WTC11 (cell line): ENCODE data around the gene SLC41A1. TPM values are rescaled to one million over a fixed set of nuclear protein-coding genes. Genes with fewer than 3 reads are reported as not detected.

Source experiments
- ATAC-seq: fragments of 200-7000 bp; cut with Tn5 transposase; 2 replicates; pipeline ENCODE4 v1.10.0; 2021; ENCODE audit warnings: mild to moderate bottlenecking, moderate library complexity
- CTCF ChIA-PET: fragments of 300-600 bp; sonication (Branson Sonifier 250); formaldehyde crosslinking; loops from one replicate; lab custom pipeline; 2021; ENCODE audit warnings: antibody characterized with exemption; lab: Charles Lee
- POLR2A ChIA-PET: fragments of 350-600 bp; sonication (Branson Sonifier 250); formaldehyde crosslinking; loops from one replicate; lab custom pipeline; 2021; ENCODE audit warnings: antibody characterized with exemption; lab: Charles Lee
- DNase-seq: peaks from one replicate; pipeline ENCODE4 v3.0.0; 2021; ENCODE audit warnings: low spot score
- H3K27ac Mint-ChIP-seq: 2 replicates; pipeline ENCODE4 v1.8.0; 2021; ENCODE audit warnings: mixed read lengths
- H3K27me3 Mint-ChIP-seq: 2 replicates; pipeline ENCODE4 v1.8.0; 2021; ENCODE audit warnings: low read depth, mild to moderate bottlenecking, moderate library complexity, mixed read lengths
- H3K36me3 Mint-ChIP-seq: 2 replicates; pipeline ENCODE4 v1.8.0; 2021; ENCODE audit warnings: mixed read lengths
- H3K4me1 Mint-ChIP-seq: 2 replicates; pipeline ENCODE4 v1.8.0; 2022; ENCODE audit warnings: mixed read lengths
- H3K4me3 Mint-ChIP-seq: 2 replicates; pipeline ENCODE4 v1.8.0; 2021; ENCODE audit warnings: mild to moderate bottlenecking, moderate library complexity, mixed read lengths
- H3K9me3 Mint-ChIP-seq: 2 replicates; pipeline ENCODE4 v1.8.0; 2021; ENCODE audit warnings: mixed read lengths
- CBFB ChIP-seq: sonication (generic); formaldehyde crosslinking; IDR thresholded peaks from 2 replicates; pipeline ENCODE4 v1.8.1; 2022; ENCODE audit warnings: mild to moderate bottlenecking, low read depth, missing genetic modification reagents
- ELF4 ChIP-seq: sonication (generic); formaldehyde crosslinking; IDR thresholded peaks from 2 replicates; pipeline ENCODE4 v1.8.1; 2022; ENCODE audit warnings: low read depth, mild to moderate bottlenecking, moderate library complexity, missing genetic modification reagents
- GABPB1 ChIP-seq: sonication (generic); formaldehyde crosslinking; IDR thresholded peaks from 2 replicates; pipeline ENCODE4 v1.8.1; 2023; ENCODE audit warnings: mild to moderate bottlenecking, missing genetic modification reagents
- JUN ChIP-seq: sonication (generic); formaldehyde crosslinking; IDR thresholded peaks from 2 replicates; pipeline ENCODE4 v1.8.0; 2023; ENCODE audit warnings: mild to moderate bottlenecking, missing genetic modification reagents
- MYBL2 ChIP-seq: sonication (generic); formaldehyde crosslinking; IDR thresholded peaks from 2 replicates; pipeline ENCODE4 v1.8.1; 2023; ENCODE audit warnings: mild to moderate bottlenecking, moderate library complexity, missing genetic modification reagents
- NFE2L1 ChIP-seq: sonication (generic); formaldehyde crosslinking; IDR thresholded peaks from 2 replicates; pipeline ENCODE4 v1.8.1; 2023; ENCODE audit warnings: missing genetic modification reagents
- NR1H2 ChIP-seq: sonication (generic); formaldehyde crosslinking; IDR thresholded peaks from 2 replicates; pipeline ENCODE4 v1.9.0; 2021; ENCODE audit warnings: mild to moderate bottlenecking, moderate library complexity, missing genetic modification reagents
- PRRX2 ChIP-seq: fragments of 250-450 bp; sonication (Bioruptor Pico); IDR thresholded peaks from 2 replicates; pipeline ENCODE4 v1.8.0; 2021; ENCODE audit warnings: mild to moderate bottlenecking
- SMAD3 ChIP-seq: sonication (generic); formaldehyde crosslinking; IDR thresholded peaks from 2 replicates; pipeline ENCODE4 v1.8.0; 2022; ENCODE audit warnings: missing genetic modification reagents, mild to moderate bottlenecking, borderline replicate concordance
- TEAD1 ChIP-seq: sonication (generic); formaldehyde crosslinking; IDR thresholded peaks from 2 replicates; pipeline ENCODE4 v1.8.0; 2022; ENCODE audit warnings: mild to moderate bottlenecking, missing genetic modification reagents
- TEAD4 ChIP-seq: sonication (generic); formaldehyde crosslinking; IDR thresholded peaks from 2 replicates; pipeline ENCODE4 v1.8.0; 2022; ENCODE audit warnings: mild to moderate bottlenecking, missing genetic modification reagents
- TP53 ChIP-seq: sonication (generic); formaldehyde crosslinking; IDR thresholded peaks from 2 replicates; pipeline ENCODE4 v1.8.1; 2023; ENCODE audit warnings: mild to moderate bottlenecking, missing genetic modification reagents
- ZNF396 ChIP-seq: fragments of 250-450 bp; sonication (Bioruptor Pico); IDR thresholded peaks from 2 replicates; pipeline ENCODE4 v1.8.0; 2021; ENCODE audit warnings: mild to moderate bottlenecking, moderate library complexity, borderline replicate concordance
- ZNF416 ChIP-seq: fragments of 250-450 bp; sonication (Bioruptor Pico); IDR thresholded peaks from 2 replicates; pipeline ENCODE4 v1.9.0; 2021; ENCODE audit warnings: mild to moderate bottlenecking, inconsistent platforms
- ZNF423 ChIP-seq: fragments of 250-450 bp; sonication (Bioruptor Pico); IDR thresholded peaks from 2 replicates; pipeline ENCODE4 v2.1.2; 2022; ENCODE audit warnings: mild to moderate bottlenecking, moderate library complexity
- total RNA-seq: library from RNA; stranded (reverse); gene quantifications from 3 replicates; pipeline ENCODE4 v1.2.3, GENCODE V29; 2021
- TF ChIP-seq, protein P1 (sequence below): sonication (generic); formaldehyde crosslinking; IDR thresholded peaks from 2 replicates; pipeline ENCODE4 v1.8.1; 2023; ENCODE audit warnings: mild to moderate bottlenecking, missing genetic modification reagents
- TF ChIP-seq, protein P2 (sequence below): sonication (generic); formaldehyde crosslinking; IDR thresholded peaks from 2 replicates; pipeline ENCODE4 v1.8.1; 2023; ENCODE audit warnings: mild to moderate bottlenecking, missing genetic modification reagents, moderate library complexity
- TF ChIP-seq, protein P3 (sequence below): sonication (generic); formaldehyde crosslinking; IDR thresholded peaks from 2 replicates; pipeline ENCODE4 v1.8.1; 2023; ENCODE audit warnings: mild to moderate bottlenecking, missing genetic modification reagents, borderline replicate concordance
- TF ChIP-seq, protein P4 (sequence below): fragments of 250-450 bp; sonication (Bioruptor Pico); IDR thresholded peaks from 2 replicates; pipeline ENCODE4 v2.1.2; 2022; ENCODE audit warnings: mild to moderate bottlenecking, moderate library complexity
- TF ChIP-seq, protein P5 (sequence below): sonication (generic); formaldehyde crosslinking; IDR thresholded peaks from 2 replicates; pipeline ENCODE4 v1.8.1; 2023; ENCODE audit warnings: mild to moderate bottlenecking, missing genetic modification reagents
- TF ChIP-seq, protein P6 (sequence below): fragments of 250-450 bp; sonication (Bioruptor Pico); IDR thresholded peaks from 2 replicates; pipeline ENCODE4 v1.9.0; 2021; ENCODE audit warnings: mild to moderate bottlenecking

Gene SLC41A1
- total RNA-seq, 1 experiment from 2014 or later, result 32.8 TPM

DNA sequence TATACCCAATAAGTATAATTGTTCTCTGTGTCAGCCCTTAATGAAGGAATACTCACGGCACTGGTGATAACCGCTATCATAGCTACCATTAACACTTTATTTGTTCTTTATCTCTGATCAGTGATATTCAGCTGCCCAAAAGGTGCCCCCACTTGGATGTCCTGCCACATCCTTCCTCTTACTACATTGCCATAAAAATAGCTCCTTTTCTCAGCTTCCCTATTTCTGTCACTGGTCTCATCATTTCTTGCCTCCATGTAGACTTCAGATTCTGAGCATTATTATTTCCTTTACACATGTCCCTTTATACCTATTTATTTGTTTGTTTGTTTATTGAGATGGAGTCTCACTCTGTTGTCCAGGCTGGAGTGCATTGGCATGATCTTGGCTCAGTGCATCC lies 35.0 kb downstream of the SLC41A1 start (continued):
- TF ChIP-seq, protein P1, sequence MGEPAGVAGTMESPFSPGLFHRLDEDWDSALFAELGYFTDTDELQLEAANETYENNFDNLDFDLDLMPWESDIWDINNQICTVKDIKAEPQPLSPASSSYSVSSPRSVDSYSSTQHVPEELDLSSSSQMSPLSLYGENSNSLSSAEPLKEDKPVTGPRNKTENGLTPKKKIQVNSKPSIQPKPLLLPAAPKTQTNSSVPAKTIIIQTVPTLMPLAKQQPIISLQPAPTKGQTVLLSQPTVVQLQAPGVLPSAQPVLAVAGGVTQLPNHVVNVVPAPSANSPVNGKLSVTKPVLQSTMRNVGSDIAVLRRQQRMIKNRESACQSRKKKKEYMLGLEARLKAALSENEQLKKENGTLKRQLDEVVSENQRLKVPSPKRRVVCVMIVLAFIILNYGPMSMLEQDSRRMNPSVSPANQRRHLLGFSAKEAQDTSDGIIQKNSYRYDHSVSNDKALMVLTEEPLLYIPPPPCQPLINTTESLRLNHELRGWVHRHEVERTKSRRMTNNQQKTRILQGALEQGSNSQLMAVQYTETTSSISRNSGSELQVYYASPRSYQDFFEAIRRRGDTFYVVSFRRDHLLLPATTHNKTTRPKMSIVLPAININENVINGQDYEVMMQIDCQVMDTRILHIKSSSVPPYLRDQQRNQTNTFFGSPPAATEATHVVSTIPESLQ (CRISPR knock-in tag), result no peak
- TF ChIP-seq TEAD4 (CRISPR knock-in tag) (no peak), SMAD3 (CRISPR knock-in tag) (no peak), ZNF416 (no peak), JUN (no peak)
- TF ChIP-seq, protein P2, sequence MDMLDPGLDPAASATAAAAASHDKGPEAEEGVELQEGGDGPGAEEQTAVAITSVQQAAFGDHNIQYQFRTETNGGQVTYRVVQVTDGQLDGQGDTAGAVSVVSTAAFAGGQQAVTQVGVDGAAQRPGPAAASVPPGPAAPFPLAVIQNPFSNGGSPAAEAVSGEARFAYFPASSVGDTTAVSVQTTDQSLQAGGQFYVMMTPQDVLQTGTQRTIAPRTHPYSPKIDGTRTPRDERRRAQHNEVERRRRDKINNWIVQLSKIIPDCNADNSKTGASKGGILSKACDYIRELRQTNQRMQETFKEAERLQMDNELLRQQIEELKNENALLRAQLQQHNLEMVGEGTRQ (CRISPR knock-in tag), result no peak
- TF ChIP-seq, protein P3, sequence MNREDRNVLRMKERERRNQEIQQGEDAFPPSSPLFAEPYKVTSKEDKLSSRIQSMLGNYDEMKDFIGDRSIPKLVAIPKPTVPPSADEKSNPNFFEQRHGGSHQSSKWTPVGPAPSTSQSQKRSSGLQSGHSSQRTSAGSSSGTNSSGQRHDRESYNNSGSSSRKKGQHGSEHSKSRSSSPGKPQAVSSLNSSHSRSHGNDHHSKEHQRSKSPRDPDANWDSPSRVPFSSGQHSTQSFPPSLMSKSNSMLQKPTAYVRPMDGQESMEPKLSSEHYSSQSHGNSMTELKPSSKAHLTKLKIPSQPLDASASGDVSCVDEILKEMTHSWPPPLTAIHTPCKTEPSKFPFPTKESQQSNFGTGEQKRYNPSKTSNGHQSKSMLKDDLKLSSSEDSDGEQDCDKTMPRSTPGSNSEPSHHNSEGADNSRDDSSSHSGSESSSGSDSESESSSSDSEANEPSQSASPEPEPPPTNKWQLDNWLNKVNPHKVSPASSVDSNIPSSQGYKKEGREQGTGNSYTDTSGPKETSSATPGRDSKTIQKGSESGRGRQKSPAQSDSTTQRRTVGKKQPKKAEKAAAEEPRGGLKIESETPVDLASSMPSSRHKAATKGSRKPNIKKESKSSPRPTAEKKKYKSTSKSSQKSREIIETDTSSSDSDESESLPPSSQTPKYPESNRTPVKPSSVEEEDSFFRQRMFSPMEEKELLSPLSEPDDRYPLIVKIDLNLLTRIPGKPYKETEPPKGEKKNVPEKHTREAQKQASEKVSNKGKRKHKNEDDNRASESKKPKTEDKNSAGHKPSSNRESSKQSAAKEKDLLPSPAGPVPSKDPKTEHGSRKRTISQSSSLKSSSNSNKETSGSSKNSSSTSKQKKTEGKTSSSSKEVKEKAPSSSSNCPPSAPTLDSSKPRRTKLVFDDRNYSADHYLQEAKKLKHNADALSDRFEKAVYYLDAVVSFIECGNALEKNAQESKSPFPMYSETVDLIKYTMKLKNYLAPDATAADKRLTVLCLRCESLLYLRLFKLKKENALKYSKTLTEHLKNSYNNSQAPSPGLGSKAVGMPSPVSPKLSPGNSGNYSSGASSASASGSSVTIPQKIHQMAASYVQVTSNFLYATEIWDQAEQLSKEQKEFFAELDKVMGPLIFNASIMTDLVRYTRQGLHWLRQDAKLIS (CRISPR knock-in tag), result no peak

DNA sequence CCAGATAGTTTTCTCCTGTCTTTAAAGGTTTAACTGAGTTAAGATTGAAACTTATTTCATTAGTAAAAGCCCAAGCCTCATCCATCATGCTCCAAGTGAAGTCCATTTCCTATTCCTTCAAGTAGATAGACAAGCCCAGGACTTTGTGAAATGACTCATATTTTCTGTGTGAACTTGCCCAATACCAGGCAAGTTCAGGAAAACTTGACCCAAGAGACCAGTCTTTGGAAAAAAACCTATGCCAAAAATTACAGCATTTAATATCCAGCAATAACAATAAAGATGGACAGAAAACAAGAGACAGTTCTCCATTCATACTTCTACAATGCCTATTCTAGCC lies 37.3 kb downstream of the SLC41A1 start:
- H3K4me3 Mint-ChIP-seq, result peak overlapping the region; percentile 86
- H3K27ac Mint-ChIP-seq, result no peak overlapping the region
- H3K4me1 Mint-ChIP-seq, result peaks cover 13% of the 10 kb centered on the region
- ATAC-seq (no peak), DNase-seq (no peak)
- POLR2A ChIA-PET, result interaction anchor here (2.0 kb wide), 1 partner anchor 26 kb away, joined by 6 read pairs; the partner anchor contains the start of gene NUCKS1
- peaks cover 4% of the 10 kb centered on the region; the same call in 1 of the 2 replicates for H3K36me3 Mint-ChIP-seq
- CTCF ChIA-PET, result interaction anchor here (1.5 to 2.3 kb wide), 2 partner anchors 35 to 201 kb away, joined by 3 to 15 read pairs; no protein-coding TSS in a partner anchor
- no peak for TF ChIP-seq ZNF423
- TF ChIP-seq MYBL2 (CRISPR knock-in tag), result no peak
- no peak for TF ChIP-seq ELF4 (CRISPR knock-in tag)
- TF ChIP-seq ZNF396 (CRISPR knock-in tag), result no peak
- no peak for TF ChIP-seq PRRX2 (CRISPR knock-in tag)
- TF ChIP-seq, protein P4, sequence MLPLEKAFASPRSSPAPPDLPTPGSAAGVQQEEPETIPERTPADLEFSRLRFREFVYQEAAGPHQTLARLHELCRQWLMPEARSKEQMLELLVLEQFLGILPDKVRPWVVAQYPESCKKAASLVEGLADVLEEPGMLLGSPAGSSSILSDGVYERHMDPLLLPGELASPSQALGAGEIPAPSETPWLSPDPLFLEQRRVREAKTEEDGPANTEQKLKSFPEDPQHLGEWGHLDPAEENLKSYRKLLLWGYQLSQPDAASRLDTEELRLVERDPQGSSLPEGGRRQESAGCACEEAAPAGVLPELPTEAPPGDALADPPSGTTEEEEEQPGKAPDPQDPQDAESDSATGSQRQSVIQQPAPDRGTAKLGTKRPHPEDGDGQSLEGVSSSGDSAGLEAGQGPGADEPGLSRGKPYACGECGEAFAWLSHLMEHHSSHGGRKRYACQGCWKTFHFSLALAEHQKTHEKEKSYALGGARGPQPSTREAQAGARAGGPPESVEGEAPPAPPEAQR, result no peak
- TF ChIP-seq TP53, result no peak
- TF ChIP-seq TEAD1 (CRISPR knock-in tag), result no peak
- no peak for TF ChIP-seq JUN
- TF ChIP-seq, protein P5, sequence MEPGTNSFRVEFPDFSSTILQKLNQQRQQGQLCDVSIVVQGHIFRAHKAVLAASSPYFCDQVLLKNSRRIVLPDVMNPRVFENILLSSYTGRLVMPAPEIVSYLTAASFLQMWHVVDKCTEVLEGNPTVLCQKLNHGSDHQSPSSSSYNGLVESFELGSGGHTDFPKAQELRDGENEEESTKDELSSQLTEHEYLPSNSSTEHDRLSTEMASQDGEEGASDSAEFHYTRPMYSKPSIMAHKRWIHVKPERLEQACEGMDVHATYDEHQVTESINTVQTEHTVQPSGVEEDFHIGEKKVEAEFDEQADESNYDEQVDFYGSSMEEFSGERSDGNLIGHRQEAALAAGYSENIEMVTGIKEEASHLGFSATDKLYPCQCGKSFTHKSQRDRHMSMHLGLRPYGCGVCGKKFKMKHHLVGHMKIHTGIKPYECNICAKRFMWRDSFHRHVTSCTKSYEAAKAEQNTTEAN (CRISPR knock-in tag), result no peak
- TF ChIP-seq, protein P6, sequence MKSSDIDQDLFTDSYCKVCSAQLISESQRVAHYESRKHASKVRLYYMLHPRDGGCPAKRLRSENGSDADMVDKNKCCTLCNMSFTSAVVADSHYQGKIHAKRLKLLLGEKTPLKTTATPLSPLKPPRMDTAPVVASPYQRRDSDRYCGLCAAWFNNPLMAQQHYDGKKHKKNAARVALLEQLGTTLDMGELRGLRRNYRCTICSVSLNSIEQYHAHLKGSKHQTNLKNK (CRISPR knock-in tag), result no peak
- TF ChIP-seq CBFB (CRISPR knock-in tag), result no peak
- TF ChIP-seq NFE2L1 (CRISPR knock-in tag), result no peak
- no peak for TF ChIP-seq GABPB1 (CRISPR knock-in tag)
- TF ChIP-seq NR1H2 (CRISPR knock-in tag), result no peak
- TF ChIP-seq TEAD4 (CRISPR knock-in tag), result no peak
- TF ChIP-seq, all 79 proteins: peak for 0
- H3K27me3 Mint-ChIP-seq, result peaks cover 65% of the 10 kb centered on the region
- H3K9me3 Mint-ChIP-seq, result peaks cover 27% of the 10 kb centered on the region
